ENCODE results near the gene RAD18.

DNA sequence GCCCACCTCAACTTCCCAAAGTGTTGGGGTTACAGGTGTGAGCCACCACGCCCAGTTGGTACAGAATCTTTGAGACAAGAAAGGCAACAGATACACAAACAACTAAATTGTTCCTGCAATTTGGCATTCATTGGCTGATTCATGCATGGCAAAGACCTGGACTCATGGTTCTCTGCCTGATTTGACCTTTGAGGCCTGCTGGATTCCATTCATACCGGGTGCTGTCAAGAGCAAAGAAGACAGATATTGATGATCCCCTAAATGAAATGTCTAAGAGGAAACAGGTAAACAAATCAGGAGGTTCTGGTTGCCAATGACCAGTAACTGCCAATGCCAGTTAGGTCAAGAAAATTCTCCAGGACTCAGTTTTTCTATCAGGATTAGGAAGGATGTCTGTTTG, 43.9 kb upstream of the RAD18 start:
- TF ChIP-seq, protein P1, sequence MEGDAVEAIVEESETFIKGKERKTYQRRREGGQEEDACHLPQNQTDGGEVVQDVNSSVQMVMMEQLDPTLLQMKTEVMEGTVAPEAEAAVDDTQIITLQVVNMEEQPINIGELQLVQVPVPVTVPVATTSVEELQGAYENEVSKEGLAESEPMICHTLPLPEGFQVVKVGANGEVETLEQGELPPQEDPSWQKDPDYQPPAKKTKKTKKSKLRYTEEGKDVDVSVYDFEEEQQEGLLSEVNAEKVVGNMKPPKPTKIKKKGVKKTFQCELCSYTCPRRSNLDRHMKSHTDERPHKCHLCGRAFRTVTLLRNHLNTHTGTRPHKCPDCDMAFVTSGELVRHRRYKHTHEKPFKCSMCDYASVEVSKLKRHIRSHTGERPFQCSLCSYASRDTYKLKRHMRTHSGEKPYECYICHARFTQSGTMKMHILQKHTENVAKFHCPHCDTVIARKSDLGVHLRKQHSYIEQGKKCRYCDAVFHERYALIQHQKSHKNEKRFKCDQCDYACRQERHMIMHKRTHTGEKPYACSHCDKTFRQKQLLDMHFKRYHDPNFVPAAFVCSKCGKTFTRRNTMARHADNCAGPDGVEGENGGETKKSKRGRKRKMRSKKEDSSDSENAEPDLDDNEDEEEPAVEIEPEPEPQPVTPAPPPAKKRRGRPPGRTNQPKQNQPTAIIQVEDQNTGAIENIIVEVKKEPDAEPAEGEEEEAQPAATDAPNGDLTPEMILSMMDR (IDR thresholded peaks at IDR 0.05), result no peak
- no peak for TF ChIP-seq ZFX (IDR thresholded peaks at IDR 0.05; ENCODE audit: borderline replicate concordance)
